Brain pericyte (primary cell): ENCODE data around the gene NSD1.

Experiments
- DNase-seq: peaks from one replicate; pipeline ENCODE4 v3.0.0-alpha.2; 2012; ENCODE audit warnings: low read depth, low spot score

Gene NSD1

GRCh38 chr5:177349762-177350161 is 216.2 kb downstream of the NSD1 start:
- no peak for DNase-seq
